K562 (cell line): ENCODE measurements around the gene CA7. TPM values are rescaled to one million over a fixed set of nuclear protein-coding genes. Genes with fewer than 3 reads are reported as not detected.

Experiments used
- HDGF ChIP-seq: fragments of 450-650 bp; IDR thresholded peaks from 2 replicates; pipeline ENCODE4 v1.6.1; 2016
- MAFF ChIP-seq: IDR thresholded peaks from 2 replicates; pipeline ENCODE4 v1.6.1; 2012; ENCODE audit warnings: low read length, improper control_type of control experiment
- RB1 ChIP-seq: fragments of 450-650 bp; IDR thresholded peaks from 2 replicates; pipeline ENCODE4 v1.6.1; 2017; ENCODE audit warnings: low read depth, mild to moderate bottlenecking
- TEAD1 ChIP-seq, 2 experiments: fragments of 450-650 bp in 1 of 2; sonication (generic) in 1 of 2; formaldehyde crosslinking; IDR thresholded peaks; 2 replicates each; pipeline versions ENCODE4 v1.4.0 to v1.8.0; 2020 to 2022; ENCODE audit warnings: mild to moderate bottlenecking in 2 of 2, missing genetic modification reagents in 1 of 2
- ZNF143 ChIP-seq: sonication (generic); formaldehyde crosslinking; IDR thresholded peaks from 2 replicates; pipeline ENCODE4 v1.9.0; 2022; ENCODE audit warnings: mild to moderate bottlenecking, missing genetic modification reagents
- ZNF224 ChIP-seq: sonication (generic); formaldehyde crosslinking; IDR thresholded peaks from 2 replicates; pipeline ENCODE4 v1.8.0; 2022; ENCODE audit warnings: mild to moderate bottlenecking, missing genetic modification reagents
- ZNF24 ChIP-seq: fragments of 450-650 bp; IDR thresholded peaks from 2 replicates; pipeline ENCODE4 v1.6.1; 2016
- polyA plus RNA-seq, 8 experiments: library from polyadenylated mRNA; depleted of rRNA in 4 of 8; stranded (reverse) in 5 of 8; unstranded in 3 of 8; fragments of >200 nt; fragmentation: Nextera tagmentation in 2 of 8; fragmentation: Illumina TruSeq in 1 of 8; extraction: Ambion mirVana in 2 of 8; extraction: Trizol in 1 of 8; gene quantifications; 2 replicates each; pipeline versions ENCODE4 v1.2.1 to v1.2.3, GENCODE V29; 2011 to 2014; ENCODE audit warnings: inconsistent platforms in 1 of 8, missing spikeins in 1 of 8
- total RNA-seq, 7 experiments: library from RNA; depleted of rRNA in 6 of 7; stranded (reverse); fragments of >200 nt in 6 of 7; fragmentation: Illumina TruSeq in 2 of 7; extraction: Trizol in 2 of 7; gene quantifications; 2 replicates each; pipeline versions ENCODE4 v1.2.1 to v1.2.3, GENCODE V29; 2011 to 2021; ENCODE audit warnings: low replicate concordance in 1 of 7
- TF ChIP-seq, protein P1 (sequence below): fragments of 250-450 bp; sonication (Bioruptor Pico); IDR thresholded peaks from 2 replicates; pipeline ENCODE4 v1.4.0; 2020; ENCODE audit warnings: mild to moderate bottlenecking, moderate library complexity
- TF ChIP-seq, protein P2 (sequence below): fragments of 250-450 bp; sonication (Bioruptor Pico); IDR thresholded peaks from 2 replicates; pipeline ENCODE4 v1.5.1; 2021; ENCODE audit warnings: mild to moderate bottlenecking
- TF ChIP-seq, protein P3 (sequence below): fragments of 450-650 bp; IDR thresholded peaks from 2 replicates; pipeline ENCODE4 v1.6.1; 2016; ENCODE audit warnings: mild to moderate bottlenecking, moderate library complexity
- TF ChIP-seq, protein P4 (sequence below): sonication (generic); formaldehyde crosslinking; IDR thresholded peaks from 2 replicates; pipeline ENCODE4 v1.8.0; 2022; ENCODE audit warnings: missing genetic modification reagents, mild to moderate bottlenecking, borderline replicate concordance

Gene CA7
- total and polyA plus RNA-seq, 9 of the 15 experiments (the other 6 are each of a cell fraction or from before 2014, with no cell fraction given): 0.03 to 0.07 (median 0.05) TPM; not detected in 5

DNA sequence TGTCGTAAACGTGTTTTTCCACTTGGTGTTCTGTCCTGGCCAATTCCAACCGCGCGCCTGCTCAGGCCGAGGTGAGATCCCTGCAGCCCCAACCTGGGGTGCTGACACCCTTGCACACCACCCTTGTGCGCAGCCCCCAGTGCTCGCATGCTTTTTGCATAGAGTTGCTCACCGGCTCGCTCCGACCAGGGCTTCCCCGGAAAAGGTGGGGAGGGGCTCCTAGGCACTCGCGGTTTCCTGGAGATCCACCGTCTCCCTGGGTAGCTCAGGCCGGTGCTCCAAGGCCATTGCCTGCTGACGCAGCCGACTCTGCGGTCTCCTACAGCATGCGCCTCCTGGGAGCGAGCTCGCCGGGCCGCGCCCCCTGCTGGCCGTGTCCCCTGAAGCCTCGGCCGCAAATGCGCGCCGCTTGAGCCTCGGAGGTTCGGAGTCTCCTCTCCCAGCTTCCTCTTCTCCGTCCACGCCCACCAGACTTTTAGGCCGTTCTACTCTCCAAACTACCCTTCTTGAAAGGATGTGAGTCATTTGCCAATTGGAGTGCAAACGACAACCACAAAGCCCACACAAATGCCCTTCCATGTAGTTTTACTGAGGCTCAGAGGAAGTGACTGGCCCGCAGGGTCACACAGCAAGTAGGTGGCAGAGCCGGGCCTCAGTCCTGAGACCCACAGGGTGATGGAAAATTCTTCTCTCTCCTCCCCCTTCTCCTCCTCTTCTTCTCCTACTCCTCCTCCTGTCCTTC lies 28.9 kb downstream of the CA7 start (continued):
- TF ChIP-seq, protein P1, sequence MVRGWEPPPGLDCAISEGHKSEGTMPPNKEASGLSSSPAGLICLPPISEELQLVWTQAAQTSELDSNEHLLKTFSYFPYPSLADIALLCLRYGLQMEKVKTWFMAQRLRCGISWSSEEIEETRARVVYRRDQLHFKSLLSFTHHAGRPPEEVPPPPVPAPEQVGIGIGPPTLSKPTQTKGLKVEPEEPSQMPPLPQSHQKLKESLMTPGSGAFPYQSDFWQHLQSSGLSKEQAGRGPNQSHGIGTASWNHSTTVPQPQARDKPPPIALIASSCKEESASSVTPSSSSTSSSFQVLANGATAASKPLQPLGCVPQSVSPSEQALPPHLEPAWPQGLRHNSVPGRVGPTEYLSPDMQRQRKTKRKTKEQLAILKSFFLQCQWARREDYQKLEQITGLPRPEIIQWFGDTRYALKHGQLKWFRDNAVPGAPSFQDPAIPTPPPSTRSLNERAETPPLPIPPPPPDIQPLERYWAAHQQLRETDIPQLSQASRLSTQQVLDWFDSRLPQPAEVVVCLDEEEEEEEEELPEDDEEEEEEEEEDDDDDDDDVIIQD (CRISPR knock-in tag): no peak
- TF ChIP-seq TEAD1 (CRISPR knock-in tag; IDR thresholded peaks at IDR 0.05): 0 out of 4 replicates have a peak, but pooled peaks of 1 of the 2 experiments have one; percentile 23
- peak; percentile 97 for TF ChIP-seq RB1
- TF ChIP-seq, protein P2, sequence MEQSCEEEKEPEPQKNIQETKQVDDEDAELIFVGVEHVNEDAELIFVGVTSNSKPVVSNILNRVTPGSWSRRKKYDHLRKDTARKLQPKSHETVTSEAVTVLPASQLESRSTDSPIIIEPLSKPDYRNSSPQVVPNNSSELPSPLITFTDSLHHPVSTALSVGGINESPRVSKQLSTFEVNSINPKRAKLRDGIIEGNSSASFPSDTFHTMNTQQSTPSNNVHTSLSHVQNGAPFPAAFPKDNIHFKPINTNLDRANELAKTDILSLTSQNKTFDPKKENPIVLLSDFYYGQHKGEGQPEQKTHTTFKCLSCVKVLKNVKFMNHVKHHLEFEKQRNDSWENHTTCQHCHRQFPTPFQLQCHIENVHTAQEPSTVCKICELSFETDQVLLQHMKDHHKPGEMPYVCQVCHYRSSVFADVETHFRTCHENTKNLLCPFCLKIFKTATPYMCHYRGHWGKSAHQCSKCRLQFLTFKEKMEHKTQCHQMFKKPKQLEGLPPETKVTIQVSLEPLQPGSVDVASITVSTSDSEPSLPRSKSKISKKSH: no peak
- TF ChIP-seq, protein P3, sequence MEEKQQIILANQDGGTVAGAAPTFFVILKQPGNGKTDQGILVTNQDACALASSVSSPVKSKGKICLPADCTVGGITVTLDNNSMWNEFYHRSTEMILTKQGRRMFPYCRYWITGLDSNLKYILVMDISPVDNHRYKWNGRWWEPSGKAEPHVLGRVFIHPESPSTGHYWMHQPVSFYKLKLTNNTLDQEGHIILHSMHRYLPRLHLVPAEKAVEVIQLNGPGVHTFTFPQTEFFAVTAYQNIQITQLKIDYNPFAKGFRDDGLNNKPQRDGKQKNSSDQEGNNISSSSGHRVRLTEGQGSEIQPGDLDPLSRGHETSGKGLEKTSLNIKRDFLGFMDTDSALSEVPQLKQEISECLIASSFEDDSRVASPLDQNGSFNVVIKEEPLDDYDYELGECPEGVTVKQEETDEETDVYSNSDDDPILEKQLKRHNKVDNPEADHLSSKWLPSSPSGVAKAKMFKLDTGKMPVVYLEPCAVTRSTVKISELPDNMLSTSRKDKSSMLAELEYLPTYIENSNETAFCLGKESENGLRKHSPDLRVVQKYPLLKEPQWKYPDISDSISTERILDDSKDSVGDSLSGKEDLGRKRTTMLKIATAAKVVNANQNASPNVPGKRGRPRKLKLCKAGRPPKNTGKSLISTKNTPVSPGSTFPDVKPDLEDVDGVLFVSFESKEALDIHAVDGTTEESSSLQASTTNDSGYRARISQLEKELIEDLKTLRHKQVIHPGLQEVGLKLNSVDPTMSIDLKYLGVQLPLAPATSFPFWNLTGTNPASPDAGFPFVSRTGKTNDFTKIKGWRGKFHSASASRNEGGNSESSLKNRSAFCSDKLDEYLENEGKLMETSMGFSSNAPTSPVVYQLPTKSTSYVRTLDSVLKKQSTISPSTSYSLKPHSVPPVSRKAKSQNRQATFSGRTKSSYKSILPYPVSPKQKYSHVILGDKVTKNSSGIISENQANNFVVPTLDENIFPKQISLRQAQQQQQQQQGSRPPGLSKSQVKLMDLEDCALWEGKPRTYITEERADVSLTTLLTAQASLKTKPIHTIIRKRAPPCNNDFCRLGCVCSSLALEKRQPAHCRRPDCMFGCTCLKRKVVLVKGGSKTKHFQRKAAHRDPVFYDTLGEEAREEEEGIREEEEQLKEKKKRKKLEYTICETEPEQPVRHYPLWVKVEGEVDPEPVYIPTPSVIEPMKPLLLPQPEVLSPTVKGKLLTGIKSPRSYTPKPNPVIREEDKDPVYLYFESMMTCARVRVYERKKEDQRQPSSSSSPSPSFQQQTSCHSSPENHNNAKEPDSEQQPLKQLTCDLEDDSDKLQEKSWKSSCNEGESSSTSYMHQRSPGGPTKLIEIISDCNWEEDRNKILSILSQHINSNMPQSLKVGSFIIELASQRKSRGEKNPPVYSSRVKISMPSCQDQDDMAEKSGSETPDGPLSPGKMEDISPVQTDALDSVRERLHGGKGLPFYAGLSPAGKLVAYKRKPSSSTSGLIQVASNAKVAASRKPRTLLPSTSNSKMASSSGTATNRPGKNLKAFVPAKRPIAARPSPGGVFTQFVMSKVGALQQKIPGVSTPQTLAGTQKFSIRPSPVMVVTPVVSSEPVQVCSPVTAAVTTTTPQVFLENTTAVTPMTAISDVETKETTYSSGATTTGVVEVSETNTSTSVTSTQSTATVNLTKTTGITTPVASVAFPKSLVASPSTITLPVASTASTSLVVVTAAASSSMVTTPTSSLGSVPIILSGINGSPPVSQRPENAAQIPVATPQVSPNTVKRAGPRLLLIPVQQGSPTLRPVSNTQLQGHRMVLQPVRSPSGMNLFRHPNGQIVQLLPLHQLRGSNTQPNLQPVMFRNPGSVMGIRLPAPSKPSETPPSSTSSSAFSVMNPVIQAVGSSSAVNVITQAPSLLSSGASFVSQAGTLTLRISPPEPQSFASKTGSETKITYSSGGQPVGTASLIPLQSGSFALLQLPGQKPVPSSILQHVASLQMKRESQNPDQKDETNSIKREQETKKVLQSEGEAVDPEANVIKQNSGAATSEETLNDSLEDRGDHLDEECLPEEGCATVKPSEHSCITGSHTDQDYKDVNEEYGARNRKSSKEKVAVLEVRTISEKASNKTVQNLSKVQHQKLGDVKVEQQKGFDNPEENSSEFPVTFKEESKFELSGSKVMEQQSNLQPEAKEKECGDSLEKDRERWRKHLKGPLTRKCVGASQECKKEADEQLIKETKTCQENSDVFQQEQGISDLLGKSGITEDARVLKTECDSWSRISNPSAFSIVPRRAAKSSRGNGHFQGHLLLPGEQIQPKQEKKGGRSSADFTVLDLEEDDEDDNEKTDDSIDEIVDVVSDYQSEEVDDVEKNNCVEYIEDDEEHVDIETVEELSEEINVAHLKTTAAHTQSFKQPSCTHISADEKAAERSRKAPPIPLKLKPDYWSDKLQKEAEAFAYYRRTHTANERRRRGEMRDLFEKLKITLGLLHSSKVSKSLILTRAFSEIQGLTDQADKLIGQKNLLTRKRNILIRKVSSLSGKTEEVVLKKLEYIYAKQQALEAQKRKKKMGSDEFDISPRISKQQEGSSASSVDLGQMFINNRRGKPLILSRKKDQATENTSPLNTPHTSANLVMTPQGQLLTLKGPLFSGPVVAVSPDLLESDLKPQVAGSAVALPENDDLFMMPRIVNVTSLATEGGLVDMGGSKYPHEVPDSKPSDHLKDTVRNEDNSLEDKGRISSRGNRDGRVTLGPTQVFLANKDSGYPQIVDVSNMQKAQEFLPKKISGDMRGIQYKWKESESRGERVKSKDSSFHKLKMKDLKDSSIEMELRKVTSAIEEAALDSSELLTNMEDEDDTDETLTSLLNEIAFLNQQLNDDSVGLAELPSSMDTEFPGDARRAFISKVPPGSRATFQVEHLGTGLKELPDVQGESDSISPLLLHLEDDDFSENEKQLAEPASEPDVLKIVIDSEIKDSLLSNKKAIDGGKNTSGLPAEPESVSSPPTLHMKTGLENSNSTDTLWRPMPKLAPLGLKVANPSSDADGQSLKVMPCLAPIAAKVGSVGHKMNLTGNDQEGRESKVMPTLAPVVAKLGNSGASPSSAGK: peak; percentile 96
- no peak for TF ChIP-seq ZNF224
- TF ChIP-seq, protein P4, sequence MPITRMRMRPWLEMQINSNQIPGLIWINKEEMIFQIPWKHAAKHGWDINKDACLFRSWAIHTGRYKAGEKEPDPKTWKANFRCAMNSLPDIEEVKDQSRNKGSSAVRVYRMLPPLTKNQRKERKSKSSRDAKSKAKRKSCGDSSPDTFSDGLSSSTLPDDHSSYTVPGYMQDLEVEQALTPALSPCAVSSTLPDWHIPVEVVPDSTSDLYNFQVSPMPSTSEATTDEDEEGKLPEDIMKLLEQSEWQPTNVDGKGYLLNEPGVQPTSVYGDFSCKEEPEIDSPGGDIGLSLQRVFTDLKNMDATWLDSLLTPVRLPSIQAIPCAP (CRISPR knock-in tag): no peak
- no peak for TF ChIP-seq MAFF
- no peak for TF ChIP-seq HDGF
- TF ChIP-seq ZNF143 (CRISPR knock-in tag): no peak
- peak; percentile 51; the same call in 1 of the 2 replicates for TF ChIP-seq ZNF24
